ENCODE measurements around the gene HBEGF. TPM values are rescaled to one million over a fixed set of nuclear protein-coding genes. Genes with fewer than 3 reads are reported as not detected.
"Not testable (repeated sequence)": the region's sequence is repeated elsewhere in the genome, so short reads cannot be mapped to it uniquely, and the experiment has no call there.

HBEGF gene
- polyA plus RNA-seq, 1 donor = 19.4 TPM

GRCh38 chr5:140360681-140361479 is 14.5 kb upstream of the HBEGF start:
- no peak for DNase-seq

- DNase-seq = no peak
Observed at GRCh38 chr5:140360101-140360500, 13.7 kb upstream of the HBEGF start, which contains the start of gene SLC4A9. TSS of gene SLC4A9 (plus strand) at chr5:140360194. CDS start at chr5:140360237, 43 bp downstream.

- DNase-seq = no peak
Observed at GRCh38 chr5:140358738-140359310, 12.4 kb upstream of the HBEGF start.

- peak; percentile 82 for DNase-seq
Observed at GRCh38 chr5:140357726-140358093, 11.3 kb upstream of the HBEGF start.

- no peak for DNase-seq
Observed at GRCh38 chr5:140356853-140357725, 10.7 kb upstream of the HBEGF start.

GRCh38 chr5:140355546-140355945 is 9.1 kb upstream of the HBEGF start:
- no peak for DNase-seq

- peak; percentile 69 for DNase-seq
Observed at GRCh38 chr5:140351609-140352334, 5.4 kb upstream of the HBEGF start.

- no peak for DNase-seq
Observed at GRCh38 chr5:140349244-140349643, 2.8 kb upstream of the HBEGF start.

- DNase-seq = no peak
Observed at GRCh38 chr5:140348104-140348503, 1.7 kb upstream of the HBEGF start.

GRCh38 chr5:140347360-140347759 is 957 bp upstream of the HBEGF start:
- no peak for DNase-seq

- peak; percentile 59 for DNase-seq
Observed at GRCh38 chr5:140345919-140346347, 470 bp downstream of the HBEGF start.

- DNase-seq = no peak
Observed at GRCh38 chr5:140344683-140345423, 1.6 kb downstream of the HBEGF start.

- not testable (repeated sequence) for DNase-seq
Observed at GRCh38 chr5:140343849-140344248, 2.6 kb downstream of the HBEGF start.

- no peak for DNase-seq
Observed at GRCh38 chr5:140342896-140343295, 3.5 kb downstream of the HBEGF start.

- DNase-seq = no peak
Observed at GRCh38 chr5:140342287-140342686, 4.1 kb downstream of the HBEGF start.

GRCh38 chr5:140341591-140341990 is 4.8 kb downstream of the HBEGF start:
- no peak for DNase-seq

- no peak for DNase-seq
Observed at GRCh38 chr5:140340605-140341121, 5.7 kb downstream of the HBEGF start.

GRCh38 chr5:140339636-140340035 is 6.8 kb downstream of the HBEGF start:
- no peak for DNase-seq

GRCh38 chr5:140338908-140339307 is 7.5 kb downstream of the HBEGF start:
- DNase-seq = no peak

- no peak for DNase-seq
Observed at GRCh38 chr5:140338336-140338735, 8.1 kb downstream of the HBEGF start.

GRCh38 chr5:140337880-140338279 is 8.5 kb downstream of the HBEGF start:
- no peak for DNase-seq

All from hindlimb muscle (tissue), 1 donor.